Measurements from ENCODE around the gene SPI1. TPM values are rescaled to one million over a fixed set of nuclear protein-coding genes. Genes with fewer than 3 reads are reported as not detected.

The SPI1 gene
- total RNA-seq, 6 donors from 2014 or later, result 52.8 to 275 (median 179) TPM

DNA sequence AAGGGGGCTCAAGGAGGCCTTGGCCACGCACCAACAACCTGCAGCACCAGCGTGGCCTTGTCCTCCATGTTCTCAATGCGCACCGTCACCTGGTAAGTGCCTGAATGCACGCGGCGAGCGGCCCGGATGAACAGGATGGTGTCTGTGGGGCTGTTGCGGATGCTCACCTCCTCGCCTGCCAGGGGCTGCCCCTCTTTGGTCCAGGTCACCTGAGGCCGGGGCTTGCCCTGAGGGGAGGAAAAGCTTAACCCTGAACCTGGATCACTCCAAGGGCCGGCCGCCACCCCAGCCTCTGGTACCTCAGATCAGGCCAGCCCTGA, 44.9 kb downstream of the SPI1 start:
- H3K9me3 ChIP-seq, result no peaks in the 10 kb centered on the region
- peaks cover 0 to 6% (median 3%) of the 10 kb centered on the region in 4 donors for H3K4me1 ChIP-seq
- H3K4me3 ChIP-seq, result no peak overlapping the region
- TF ChIP-seq POLR2A (IDR thresholded peaks at IDR 0.05) (no peak), EP300 (IDR thresholded peaks at IDR 0.05) (no peak), POLR2AphosphoS5 (IDR thresholded peaks at IDR 0.05) (no peak), CTCF (IDR thresholded peaks at IDR 0.05) (no peak)
- DNase-seq (no peak), ATAC-seq (ENCODE audit: low FRiP score in 2 of 2) (no peak)
- WGBS, 2 donors, result 94% methylated on average over 14 of the region's 14 CpGs; no CpG with 5 or more reads in 1 of the 2 donors
- H3K27me3 ChIP-seq, result no peaks in the 10 kb centered on the region
- H3K36me3 ChIP-seq, result peaks cover 0 to 17% (median 5%) of the 10 kb centered on the region in 4 donors
- no peak overlapping the region for H3K27ac ChIP-seq

DNA sequence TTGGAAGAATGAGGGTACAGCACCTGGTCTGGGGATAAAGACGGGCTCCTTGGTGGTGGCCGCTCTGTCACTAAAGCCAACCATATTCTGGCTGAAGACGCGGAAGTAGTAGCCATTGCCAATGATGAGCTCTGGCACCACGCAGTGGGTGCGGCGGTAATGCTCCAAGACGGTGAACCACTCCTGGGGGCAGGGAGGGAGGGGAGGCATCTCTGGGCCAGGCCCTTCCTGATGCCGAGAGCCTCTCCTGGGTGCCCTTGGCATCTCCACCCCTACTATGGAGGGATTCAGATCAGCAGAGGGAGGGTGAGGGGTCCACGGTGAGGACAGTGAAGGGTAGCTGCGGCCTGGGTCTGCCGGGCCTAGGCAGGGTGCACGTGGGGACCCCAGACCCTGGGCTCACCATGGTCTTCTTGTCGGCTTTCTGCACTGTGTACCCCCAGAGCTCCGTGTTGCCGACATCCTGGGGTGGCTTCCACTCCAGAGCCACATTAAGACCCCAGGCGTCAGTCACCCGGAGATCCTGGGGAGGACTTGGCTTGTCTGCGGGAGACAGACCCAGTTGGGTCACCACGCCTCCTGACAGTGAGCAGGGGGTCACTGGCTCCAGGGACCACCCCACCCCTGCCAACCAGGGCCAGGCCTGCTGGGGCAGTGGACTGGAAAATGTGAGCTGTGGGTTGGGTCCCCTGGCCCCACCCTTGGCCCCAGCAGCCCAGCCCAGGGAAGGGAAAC, 45.4 kb downstream of the SPI1 start:
- DNase-seq (no peak), ATAC-seq (ENCODE audit: low FRiP score in 2 of 2) (no peak)
- 89 to 90% methylated on average over 11 to 16 of the region's 20 CpGs for WGBS, 2 donors
- H3K4me1 ChIP-seq, result peaks cover 0 to 6% (median 3%) of the 10 kb centered on the region in 4 donors
- H3K27ac ChIP-seq, result no peak overlapping the region
- H3K4me3 ChIP-seq, result no peak overlapping the region
- H3K27me3 ChIP-seq, result no peaks in the 10 kb centered on the region
- peaks cover 0 to 23% (median 5%) of the 10 kb centered on the region in 4 donors for H3K36me3 ChIP-seq
- TF ChIP-seq CTCF (IDR thresholded peaks at IDR 0.05), result no peak
- TF ChIP-seq POLR2A (IDR thresholded peaks at IDR 0.05), result no peak
- TF ChIP-seq EP300 (IDR thresholded peaks at IDR 0.05), result no peak
- no peak for TF ChIP-seq POLR2AphosphoS5 (IDR thresholded peaks at IDR 0.05)
- H3K9me3 ChIP-seq, result no peaks in the 10 kb centered on the region

DNA sequence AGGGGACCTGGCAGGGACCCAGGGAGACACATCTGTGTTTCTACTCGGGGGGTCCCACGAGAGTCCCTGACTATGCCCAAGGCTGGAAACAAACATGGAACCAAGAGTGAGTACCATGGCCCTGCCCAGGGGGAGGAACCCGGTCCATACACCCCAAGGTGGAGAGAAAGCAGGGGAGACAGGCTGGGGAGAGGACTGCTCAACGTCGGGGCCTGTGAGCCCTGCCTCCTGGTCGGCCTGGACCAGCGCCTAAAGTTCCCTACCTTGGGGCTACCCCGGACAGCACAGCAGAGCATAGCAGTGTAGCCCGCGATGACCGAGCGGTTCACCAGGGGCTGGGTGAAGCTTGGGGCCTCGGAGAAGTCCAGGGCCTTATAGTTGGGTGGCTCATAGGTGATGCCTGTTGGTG, 46.0 kb downstream of the SPI1 start:
- H3K27ac ChIP-seq, result no peak overlapping the region
- H3K27me3 ChIP-seq, result no peaks in the 10 kb centered on the region
- peaks cover 0 to 29% (median 7%) of the 10 kb centered on the region in 4 donors for H3K36me3 ChIP-seq
- TF ChIP-seq CTCF (IDR thresholded peaks at IDR 0.05) (no peak), POLR2A (IDR thresholded peaks at IDR 0.05) (no peak), POLR2AphosphoS5 (IDR thresholded peaks at IDR 0.05) (no peak), EP300 (IDR thresholded peaks at IDR 0.05) (no peak)
- ATAC-seq (ENCODE audit: low FRiP score in 2 of 2), result no peak
- no peaks in the 10 kb centered on the region for H3K9me3 ChIP-seq
- H3K4me1 ChIP-seq, result peaks cover 0 to 6% (median 3%) of the 10 kb centered on the region in 4 donors
- no peak overlapping the region for H3K4me3 ChIP-seq
- no peak for DNase-seq
- WGBS, 2 donors, result 25 to 81% methylated on average over 2 to 13 of the region's 13 CpGs

- H3K4me3 ChIP-seq, result no peak overlapping the region
- DNase-seq (no peak), ATAC-seq (ENCODE audit: low FRiP score in 2 of 2) (no peak)
- no peak for TF ChIP-seq POLR2AphosphoS5 (IDR thresholded peaks at IDR 0.05)
- TF ChIP-seq CTCF (IDR thresholded peaks at IDR 0.05), result no peak
- TF ChIP-seq POLR2A (IDR thresholded peaks at IDR 0.05), result no peak
- no peak for TF ChIP-seq EP300 (IDR thresholded peaks at IDR 0.05)
- H3K9me3 ChIP-seq, result no peaks in the 10 kb centered on the region
- H3K4me1 ChIP-seq, result peaks cover 0 to 6% (median 3%) of the 10 kb centered on the region in 4 donors
- peaks cover 0 to 36% (median 10%) of the 10 kb centered on the region in 4 donors for H3K36me3 ChIP-seq
- H3K27ac ChIP-seq, result no peak overlapping the region
- H3K27me3 ChIP-seq, result no peaks in the 10 kb centered on the region
- WGBS, 2 donors, result 76 to 86% methylated on average over 9 to 20 of the region's 21 CpGs
Measured at GRCh38 chr11:47331454-47332302, 46.7 kb downstream of the SPI1 start.

All from upper lobe of left lung (tissue), 6 donors.